ENCODE results near the gene RREB1.
"Not testable (repeated sequence)": the region's sequence is repeated elsewhere in the genome, so short reads cannot be mapped to it uniquely, and the experiment has no call there.

Gene RREB1

DNA sequence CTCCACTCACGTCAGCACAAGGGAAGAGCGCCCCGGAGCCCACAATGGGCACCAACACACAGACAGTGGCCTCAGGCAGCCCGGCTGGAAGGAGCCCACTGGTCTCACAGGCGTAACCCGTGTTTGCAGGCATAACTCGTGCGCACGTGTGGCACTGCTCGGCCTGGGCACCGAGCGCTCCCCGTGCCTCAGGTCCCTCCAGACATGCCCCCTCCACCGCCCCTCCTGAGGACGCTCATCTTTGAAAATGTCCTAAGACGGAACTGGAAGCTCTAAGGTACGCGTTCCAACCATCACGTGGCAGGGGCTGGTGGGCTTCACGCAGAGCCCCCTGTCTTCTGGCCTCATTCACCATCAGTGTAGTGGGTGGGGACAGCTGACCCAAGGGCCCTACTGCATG is 160.6 kb downstream of the RREB1 start:
- no peak for TF ChIP-seq ZFX (IDR thresholded peaks at IDR 0.05)
- TF ChIP-seq, protein P1, sequence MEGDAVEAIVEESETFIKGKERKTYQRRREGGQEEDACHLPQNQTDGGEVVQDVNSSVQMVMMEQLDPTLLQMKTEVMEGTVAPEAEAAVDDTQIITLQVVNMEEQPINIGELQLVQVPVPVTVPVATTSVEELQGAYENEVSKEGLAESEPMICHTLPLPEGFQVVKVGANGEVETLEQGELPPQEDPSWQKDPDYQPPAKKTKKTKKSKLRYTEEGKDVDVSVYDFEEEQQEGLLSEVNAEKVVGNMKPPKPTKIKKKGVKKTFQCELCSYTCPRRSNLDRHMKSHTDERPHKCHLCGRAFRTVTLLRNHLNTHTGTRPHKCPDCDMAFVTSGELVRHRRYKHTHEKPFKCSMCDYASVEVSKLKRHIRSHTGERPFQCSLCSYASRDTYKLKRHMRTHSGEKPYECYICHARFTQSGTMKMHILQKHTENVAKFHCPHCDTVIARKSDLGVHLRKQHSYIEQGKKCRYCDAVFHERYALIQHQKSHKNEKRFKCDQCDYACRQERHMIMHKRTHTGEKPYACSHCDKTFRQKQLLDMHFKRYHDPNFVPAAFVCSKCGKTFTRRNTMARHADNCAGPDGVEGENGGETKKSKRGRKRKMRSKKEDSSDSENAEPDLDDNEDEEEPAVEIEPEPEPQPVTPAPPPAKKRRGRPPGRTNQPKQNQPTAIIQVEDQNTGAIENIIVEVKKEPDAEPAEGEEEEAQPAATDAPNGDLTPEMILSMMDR (conservative IDR thresholded peaks at IDR 0.05), result no peak

DNA sequence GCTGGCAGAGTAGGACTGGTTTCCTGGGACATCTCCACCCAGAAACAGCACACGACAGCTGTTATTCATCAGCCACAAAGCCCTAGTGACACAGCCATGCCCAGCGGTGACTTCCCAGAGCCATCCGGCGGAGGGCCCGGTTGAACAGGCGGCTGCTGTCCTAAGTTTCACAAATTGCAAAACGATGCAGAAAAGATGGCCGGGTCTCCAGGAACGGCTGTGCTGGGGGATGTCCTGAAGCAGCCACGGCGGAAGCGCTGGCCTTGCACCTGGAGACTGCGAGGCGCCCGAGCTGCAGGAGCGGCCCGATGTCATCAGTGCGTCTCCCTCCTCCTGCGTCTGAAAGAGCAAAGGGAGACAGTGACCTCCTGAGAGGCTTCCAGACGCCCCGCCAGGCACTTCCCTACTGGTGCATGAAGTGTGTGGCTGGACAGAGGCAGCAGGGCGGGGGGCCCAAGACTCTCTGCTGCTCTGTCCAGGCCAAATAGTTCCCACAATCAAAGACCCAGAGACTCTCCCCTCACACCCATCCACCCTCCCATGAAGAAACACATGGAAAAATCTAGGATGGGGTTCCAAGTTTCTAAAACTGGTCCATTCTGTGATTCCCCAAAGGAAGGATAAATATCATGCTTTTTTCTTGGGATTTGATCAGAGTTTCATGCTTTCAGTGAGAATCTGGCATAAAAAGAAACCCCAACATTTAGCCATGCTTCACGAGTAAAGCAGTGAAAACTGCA is 161.2 kb downstream of the RREB1 start:
- H3K27ac ChIP-seq, result no peak overlapping the region
- TF ChIP-seq ZFX (IDR thresholded peaks at IDR 0.05), result no peak
- TF ChIP-seq, protein P1 (conservative IDR thresholded peaks at IDR 0.05), result no peak

More for the DNA sequence above, 160.6 kb downstream of the RREB1 start:
- H3K27ac ChIP-seq, result no peak overlapping the region

DNA sequence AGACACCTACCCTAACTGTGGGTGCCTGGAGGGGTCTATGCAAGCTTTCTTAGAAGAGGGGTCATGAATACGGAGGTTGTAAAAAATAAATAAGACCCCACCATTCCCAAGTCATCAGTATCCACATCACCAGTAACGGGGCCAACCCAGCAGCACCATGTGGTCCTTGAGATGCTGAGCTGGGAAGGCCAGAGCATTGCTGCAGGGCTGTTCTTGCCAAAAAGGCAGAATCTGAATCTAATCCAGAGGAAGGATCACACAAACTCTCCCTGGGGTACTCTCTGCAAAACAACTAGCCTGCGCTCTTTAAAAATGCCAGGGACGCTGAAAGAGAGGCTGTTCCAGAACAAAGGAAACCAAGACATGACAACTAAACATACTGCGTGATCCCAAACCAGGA is 162.1 kb downstream of the RREB1 start:
- no peak for TF ChIP-seq ZFX (IDR thresholded peaks at IDR 0.05)
- TF ChIP-seq, protein P1 (conservative IDR thresholded peaks at IDR 0.05), result no peak
- no peak overlapping the region for H3K27ac ChIP-seq

DNA sequence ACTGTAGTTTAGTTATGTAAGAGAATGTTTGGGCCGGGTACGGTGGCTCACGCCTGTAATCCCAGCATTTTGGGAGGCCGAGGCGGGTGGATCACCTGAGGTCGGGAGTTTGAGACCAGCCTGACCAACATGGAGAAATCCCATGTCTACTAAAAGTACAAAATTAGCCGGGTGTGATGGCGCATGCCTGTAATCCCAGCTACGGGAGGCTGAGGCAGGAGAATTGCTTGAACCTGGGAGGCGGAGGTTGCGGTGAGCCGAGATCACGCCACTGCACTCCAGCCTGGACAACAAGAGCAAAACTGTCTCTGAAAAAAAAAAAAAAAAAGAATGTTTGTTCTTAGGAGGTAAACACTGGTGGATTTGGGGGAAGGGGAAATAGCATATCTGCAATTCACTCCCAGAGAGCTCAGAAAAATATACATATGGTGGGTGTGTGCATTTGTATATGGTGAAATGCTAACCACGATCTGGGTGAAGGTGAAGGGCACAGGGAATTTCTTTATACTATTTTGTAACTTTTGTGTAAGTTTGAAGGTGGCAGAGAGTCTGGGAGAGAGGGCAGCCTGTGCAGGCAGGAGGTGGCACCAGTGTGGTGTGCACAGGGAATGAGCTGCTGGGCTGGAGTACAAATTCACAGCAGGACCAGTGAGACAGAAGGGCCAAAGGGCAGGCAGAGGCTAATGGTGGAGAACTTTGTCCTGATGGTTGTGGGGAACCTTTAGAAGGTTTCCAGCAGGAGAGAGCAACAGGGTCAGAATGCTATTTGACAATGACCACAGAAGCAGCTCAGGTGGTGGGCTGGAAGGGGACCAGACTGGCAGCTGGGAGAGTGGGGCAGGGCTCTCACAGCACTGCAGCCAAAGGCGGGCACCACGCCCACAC is 162.8 kb downstream of the RREB1 start:
- TF ChIP-seq, protein P1 (conservative IDR thresholded peaks at IDR 0.05), result no peak
- no peak for TF ChIP-seq ZFX (IDR thresholded peaks at IDR 0.05)
- H3K27ac ChIP-seq, result no peak overlapping the region

DNA sequence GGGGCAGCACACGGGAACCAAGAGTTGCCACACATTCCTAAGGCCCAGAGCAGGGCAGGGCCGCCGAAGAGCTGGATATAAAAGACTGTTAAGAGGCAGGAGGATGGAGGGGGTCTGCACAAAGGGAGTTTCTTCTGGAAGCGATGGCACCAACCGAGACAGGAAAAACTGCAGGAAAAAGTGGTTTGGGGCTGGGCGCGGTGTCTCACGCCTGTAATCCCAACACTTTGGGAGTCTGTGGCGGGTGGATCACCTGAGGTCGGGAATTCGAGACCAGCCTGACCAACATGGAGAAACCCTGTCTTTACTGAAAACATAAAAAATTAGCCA is 163.4 kb downstream of the RREB1 start:
- TF ChIP-seq ZFX (IDR thresholded peaks at IDR 0.05), result no peak
- TF ChIP-seq, protein P1 (conservative IDR thresholded peaks at IDR 0.05), result no peak
- no peak overlapping the region for H3K27ac ChIP-seq

DNA sequence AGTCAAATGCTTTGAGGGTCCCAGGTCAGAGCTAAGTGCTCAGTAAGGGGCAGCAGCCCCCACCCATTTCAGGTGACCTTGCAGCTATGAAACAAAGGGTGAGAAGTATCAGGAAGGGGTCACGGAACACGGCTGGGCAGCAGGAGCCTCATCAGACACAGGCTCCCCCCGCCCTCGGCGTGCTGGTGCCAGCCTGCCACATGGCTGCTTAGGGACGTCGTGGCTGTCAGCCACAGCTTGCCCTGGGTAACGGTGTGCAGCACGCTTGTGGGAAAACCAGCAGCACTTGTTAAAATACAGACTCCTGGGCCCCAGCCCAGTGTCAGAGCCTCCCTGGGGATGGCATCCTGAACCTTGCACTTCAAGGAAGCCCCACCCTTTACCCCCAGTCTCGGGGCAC is 165.9 kb downstream of the RREB1 start:
- TF ChIP-seq, protein P1 (conservative IDR thresholded peaks at IDR 0.05), result no peak
- TF ChIP-seq ZFX (IDR thresholded peaks at IDR 0.05), result no peak
- H3K27ac ChIP-seq, result no peak overlapping the region

DNA sequence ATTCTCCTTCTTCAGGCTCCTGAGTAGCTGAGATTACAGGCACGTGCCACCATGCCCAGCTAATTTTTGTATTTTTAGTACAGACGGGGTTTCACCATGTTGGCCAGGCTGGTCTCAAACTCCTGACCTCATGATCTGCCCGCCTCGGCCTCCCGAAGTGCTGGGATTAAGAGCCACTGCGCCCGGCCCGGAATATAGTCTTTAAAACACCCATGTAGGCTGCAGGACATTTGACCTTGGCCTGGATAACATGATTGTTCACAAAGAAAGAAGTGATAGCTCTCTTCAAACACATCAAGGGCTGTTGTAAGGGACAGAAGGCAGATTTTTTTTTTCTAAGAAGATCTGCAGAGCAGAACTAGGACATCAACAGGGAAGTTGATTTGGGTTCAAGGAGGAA is 166.8 kb downstream of the RREB1 start:
- not testable (repeated sequence) for H3K27ac ChIP-seq
